ENCODE data around the gene DOCK3.
"Not testable (repeated sequence)": the region's sequence is repeated elsewhere in the genome, so short reads cannot be mapped to it uniquely, and the experiment has no call there.

DOCK3 gene

GRCh38 chr3:51257870-51258269 is 583.1 kb downstream of the DOCK3 start:
- H3K4me3 ChIP-seq (ENCODE audit: low read length): no peak overlapping the region
- TF ChIP-seq CTCF (conservative IDR thresholded peaks at IDR 0.05; ENCODE audit: low read depth, low read length): no peak
- DNase-seq (ENCODE audit: low read depth): no peak

GRCh38 chr3:51264166-51264565 is 589.4 kb downstream of the DOCK3 start:
- DNase-seq (ENCODE audit: low read depth): not testable (repeated sequence)

GRCh38 chr3:51268132-51268531 is 593.4 kb downstream of the DOCK3 start:
- H3K4me3 ChIP-seq (ENCODE audit: low read length): no peak overlapping the region
- no peak for TF ChIP-seq CTCF (conservative IDR thresholded peaks at IDR 0.05; ENCODE audit: low read depth, low read length)
- DNase-seq (ENCODE audit: low read depth): no peak

More at GRCh38 chr3:51264166-51264565, 589.4 kb downstream of the DOCK3 start:
- not testable (repeated sequence) for H3K4me3 ChIP-seq (ENCODE audit: low read length)

GRCh38 chr3:51269466-51269865 is 594.7 kb downstream of the DOCK3 start:
- TF ChIP-seq CTCF (conservative IDR thresholded peaks at IDR 0.05; ENCODE audit: low read depth, low read length): no peak
- no peak overlapping the region for H3K4me3 ChIP-seq (ENCODE audit: low read length)
- DNase-seq (ENCODE audit: low read depth): no peak

- no peak overlapping the region for H3K4me3 ChIP-seq (ENCODE audit: low read length)
- no peak for DNase-seq (ENCODE audit: low read depth)
- no peak for TF ChIP-seq CTCF (conservative IDR thresholded peaks at IDR 0.05; ENCODE audit: low read depth, low read length)
Observed at GRCh38 chr3:51270559-51270958, 595.8 kb downstream of the DOCK3 start.

GRCh38 chr3:51271172-51271571 is 596.4 kb downstream of the DOCK3 start:
- H3K4me3 ChIP-seq (ENCODE audit: low read length): no peak overlapping the region
- DNase-seq (ENCODE audit: low read depth): no peak
- TF ChIP-seq CTCF (conservative IDR thresholded peaks at IDR 0.05; ENCODE audit: low read depth, low read length): no peak

- no peak for TF ChIP-seq CTCF (conservative IDR thresholded peaks at IDR 0.05; ENCODE audit: low read depth, low read length)
- no peak overlapping the region for H3K4me3 ChIP-seq (ENCODE audit: low read length)
- no peak for DNase-seq (ENCODE audit: low read depth)
Observed at GRCh38 chr3:51274052-51274451, 599.3 kb downstream of the DOCK3 start.
